GM19372 (cell line): ENCODE results near the gene ABCF3.

Source experiments
- ATAC-seq: cut with Tn5 transposase; IDR thresholded peaks from one replicate; pipeline ENCODE4 v1.9.1; 2021; ENCODE audit warnings: mild to moderate bottlenecking, low read depth, moderate library complexity; ENCODE audit not compliant: unreplicated experiment

The ABCF3 gene

GRCh38 chr3:184230603-184231528 is 44.9 kb downstream of the ABCF3 start:
- no peak for ATAC-seq

DNA sequence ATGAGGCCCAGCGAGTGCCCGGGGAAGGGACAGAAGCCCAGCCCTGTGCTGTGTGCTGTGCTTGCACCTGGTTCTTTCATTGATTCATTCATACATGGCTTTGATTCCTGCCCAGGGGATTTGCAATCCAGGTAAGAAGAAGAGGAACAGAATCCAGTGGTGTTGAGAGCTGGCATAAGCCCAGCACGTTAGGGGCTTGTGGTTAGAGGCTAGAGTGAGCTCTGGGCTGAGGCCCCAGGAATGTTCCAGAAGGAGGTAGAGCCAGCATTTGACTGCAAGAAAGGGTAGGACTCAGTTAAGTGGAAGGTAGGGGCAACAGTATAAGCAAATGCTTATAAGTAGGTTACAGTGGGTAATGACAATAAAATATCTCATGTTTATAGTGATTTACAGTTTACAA is 45.7 kb downstream of the ABCF3 start:
- no peak for ATAC-seq

GRCh38 chr3:184233127-184233843 is 47.3 kb downstream of the ABCF3 start:
- ATAC-seq: no peak

- no peak for ATAC-seq
Observed at GRCh38 chr3:184234224-184234623, 48.2 kb downstream of the ABCF3 start.

DNA sequence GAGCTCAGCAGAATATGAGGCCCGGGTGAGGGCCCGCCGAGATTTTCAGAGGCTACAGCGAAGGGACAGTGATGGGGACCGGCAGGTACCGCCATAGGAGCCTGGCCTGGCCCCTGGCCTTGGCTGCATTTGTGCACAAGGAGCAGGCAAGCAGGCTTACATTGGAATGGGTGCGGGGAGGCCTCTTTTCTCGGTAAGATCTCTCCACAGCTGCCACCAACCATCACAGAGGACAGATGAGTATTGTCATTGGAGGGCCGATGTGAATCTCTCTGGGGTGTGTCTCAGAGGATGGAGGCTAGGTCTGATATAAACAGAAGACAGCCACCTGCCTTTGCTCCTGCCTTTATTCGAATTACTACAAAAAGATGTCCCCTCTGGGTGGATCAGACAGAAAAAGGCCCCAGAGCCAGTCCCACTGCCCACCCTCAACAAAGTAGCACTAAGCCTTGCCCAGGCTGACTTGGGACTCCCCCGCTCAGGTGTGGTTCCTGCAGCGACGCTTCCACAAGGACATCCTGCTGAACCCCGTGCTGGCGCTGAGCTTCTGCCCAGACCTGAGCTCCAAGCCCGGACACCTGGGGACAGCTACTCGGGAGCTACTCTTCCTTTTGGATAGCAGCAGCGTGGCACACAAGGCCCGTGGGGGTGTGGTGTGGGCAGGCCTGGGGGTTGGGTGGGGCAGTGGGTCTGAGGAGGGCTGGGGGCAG is 48.8 kb downstream of the ABCF3 start:
- ATAC-seq: no peak

DNA sequence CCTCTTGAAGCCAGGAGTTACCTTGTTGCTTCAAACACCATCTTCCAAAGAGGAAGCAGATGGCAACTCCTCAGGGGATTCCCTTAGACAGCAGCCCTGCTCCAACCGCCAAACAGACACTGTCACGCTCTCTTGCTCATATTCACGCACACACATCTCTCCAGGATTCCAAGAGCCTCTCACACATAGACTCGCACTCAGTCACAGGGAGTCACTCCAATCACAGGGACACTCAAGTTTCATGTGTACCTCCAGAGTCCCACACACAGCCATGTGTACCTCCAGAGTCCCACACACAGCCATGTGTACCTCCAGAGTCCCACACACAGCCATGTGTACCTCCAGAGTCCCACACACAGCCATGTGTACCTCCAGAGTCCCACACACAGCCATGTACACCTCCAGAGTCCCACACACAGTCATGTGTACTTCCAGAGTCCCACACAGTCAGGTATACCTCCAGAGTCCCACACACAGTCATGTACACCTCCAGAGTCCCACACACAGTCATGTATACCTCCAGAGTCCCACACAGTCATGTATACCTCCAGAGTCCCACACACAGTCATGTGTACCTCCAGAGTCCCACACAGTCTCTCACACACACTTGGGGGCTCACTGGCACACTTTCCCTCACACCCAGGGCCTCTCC is 49.5 kb downstream of the ABCF3 start:
- ATAC-seq: no peak

GRCh38 chr3:184236033-184236410 is 50.0 kb downstream of the ABCF3 start:
- no peak for ATAC-seq

DNA sequence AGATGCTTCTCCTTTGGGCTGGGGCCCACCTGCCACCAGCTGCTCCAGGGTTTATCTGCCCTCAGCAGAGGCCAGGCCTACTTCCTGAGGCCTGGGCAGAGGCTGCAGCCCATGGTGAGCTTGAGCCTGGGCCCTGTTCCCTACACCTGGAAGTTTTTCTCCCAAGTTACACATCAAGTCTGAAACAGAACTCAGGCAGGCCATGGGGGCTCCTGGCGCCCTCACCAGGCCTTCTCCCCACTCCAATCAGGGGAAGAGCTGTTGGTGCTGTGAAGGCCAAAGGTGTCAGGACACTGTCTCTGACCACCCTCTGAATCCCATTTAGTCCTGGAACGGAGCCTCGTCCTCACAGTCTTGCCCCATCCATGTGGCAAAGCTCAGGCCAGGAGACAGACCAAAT is 50.6 kb downstream of the ABCF3 start:
- ATAC-seq: no peak

- no peak for ATAC-seq
Observed at GRCh38 chr3:184237211-184237610, 51.2 kb downstream of the ABCF3 start.

DNA sequence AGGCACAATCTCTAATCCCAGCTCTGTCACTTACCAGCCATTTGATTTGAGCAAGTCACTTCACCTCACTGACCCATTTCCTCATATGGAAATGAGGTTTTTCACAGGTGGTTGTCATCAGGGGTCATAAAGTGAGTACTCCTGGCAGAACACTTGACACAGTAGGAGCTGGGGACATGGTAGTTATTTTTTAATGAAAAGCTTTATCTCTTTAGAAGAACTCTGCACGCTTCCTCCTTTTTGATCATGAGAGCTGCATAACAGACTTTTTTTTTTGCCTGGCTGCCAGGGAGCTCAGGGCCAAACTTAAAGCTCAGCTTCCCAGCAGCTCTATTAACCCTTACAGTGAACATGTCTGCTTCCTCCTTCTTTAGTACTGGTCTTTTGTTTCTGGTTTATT is 51.8 kb downstream of the ABCF3 start:
- ATAC-seq: no peak

DNA sequence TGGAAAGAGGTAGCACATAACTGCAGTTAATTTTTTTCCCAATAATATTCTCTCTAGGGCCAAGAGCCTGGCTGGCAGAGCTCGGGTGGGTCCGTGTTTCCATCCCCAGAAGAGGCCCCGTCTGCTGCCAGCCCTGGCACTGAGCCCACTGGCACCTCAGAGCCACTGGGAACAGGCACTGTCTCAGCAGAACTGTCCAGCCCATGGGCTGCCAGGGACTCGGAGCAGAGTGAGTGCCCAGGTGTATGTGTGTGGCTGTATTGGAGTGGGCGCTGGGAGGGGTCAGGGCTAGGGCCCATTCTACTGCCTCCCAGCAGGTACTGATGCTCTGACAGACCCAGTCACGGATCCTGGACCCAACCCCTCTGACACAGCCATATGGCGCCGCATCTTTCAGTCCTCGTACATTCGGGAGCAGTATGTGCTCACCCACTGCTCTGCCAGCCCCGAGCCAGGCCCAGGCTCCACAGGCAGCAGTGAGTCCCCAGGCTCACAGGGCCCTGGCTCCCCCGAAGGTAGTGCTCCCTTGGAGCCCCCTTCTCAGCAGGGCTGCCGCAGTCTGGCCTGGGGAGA is 52.3 kb downstream of the ABCF3 start:
- no peak for ATAC-seq

DNA sequence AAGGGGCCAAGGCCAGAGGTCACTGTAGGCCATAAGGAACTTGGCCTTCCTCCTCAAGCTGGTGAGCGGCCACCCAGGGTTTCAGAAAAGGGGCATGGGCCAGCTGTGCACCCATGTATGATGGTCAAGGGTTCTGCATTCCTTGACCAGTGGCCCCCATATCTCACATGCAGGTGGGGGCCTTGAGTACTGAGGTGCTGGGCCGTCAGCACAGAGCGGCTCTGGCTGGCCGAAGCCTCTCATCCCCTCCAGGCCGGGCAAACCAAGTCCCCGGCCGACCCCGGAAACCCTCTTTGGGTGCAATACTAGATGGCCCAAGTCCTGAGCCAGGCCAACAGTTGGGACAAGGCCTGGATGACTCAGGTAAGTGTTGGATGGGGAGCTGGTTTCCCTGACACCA is 53.2 kb downstream of the ABCF3 start:
- no peak for ATAC-seq

GRCh38 chr3:184239708-184240107 is 53.7 kb downstream of the ABCF3 start:
- no peak for ATAC-seq

- ATAC-seq: no peak
Observed at GRCh38 chr3:184240384-184241140, 54.6 kb downstream of the ABCF3 start.

GRCh38 chr3:184241141-184241446 is 55.1 kb downstream of the ABCF3 start:
- no peak for ATAC-seq

DNA sequence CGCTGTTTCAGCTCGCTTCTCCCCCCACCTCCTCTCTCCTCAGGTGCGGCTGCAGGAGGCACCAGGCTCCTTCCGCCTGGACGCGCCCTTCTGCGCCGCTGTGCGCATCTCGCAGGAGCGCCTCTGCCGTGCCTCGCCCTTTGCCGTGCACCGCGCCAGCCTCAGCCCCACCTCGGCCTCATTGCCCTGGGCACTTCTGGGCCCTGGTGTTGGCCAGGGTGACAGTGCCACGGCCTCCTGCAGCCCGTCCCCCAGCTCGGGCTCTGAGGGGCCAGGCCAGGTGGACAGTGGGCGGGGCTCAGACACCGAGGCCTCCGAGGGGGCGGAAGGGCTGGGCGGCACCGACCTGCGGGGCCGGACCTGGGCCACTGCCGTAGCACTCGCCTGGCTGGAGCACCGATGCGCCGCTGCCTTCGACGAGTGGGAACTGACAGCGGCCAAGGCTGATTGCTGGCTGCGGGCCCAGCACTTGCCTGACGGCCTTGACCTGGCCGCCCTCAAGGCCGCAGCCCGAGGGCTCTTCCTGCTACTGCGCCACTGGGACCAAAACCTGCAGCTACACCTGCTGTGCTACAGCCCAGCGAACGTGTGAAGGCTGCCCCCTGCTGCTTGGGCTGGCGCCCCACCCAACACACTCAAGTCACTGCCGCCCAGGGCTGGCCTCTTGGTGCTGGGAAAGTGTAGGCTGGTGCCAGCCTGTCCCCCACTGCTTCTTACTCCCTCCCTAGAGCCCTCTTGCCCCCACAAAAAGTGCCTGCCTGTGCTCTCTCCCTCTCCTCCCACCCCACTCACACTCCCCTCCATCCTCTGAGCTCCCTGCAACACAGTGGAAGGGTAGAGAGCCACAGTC is 55.7 kb downstream of the ABCF3 start:
- ATAC-seq: no peak

DNA sequence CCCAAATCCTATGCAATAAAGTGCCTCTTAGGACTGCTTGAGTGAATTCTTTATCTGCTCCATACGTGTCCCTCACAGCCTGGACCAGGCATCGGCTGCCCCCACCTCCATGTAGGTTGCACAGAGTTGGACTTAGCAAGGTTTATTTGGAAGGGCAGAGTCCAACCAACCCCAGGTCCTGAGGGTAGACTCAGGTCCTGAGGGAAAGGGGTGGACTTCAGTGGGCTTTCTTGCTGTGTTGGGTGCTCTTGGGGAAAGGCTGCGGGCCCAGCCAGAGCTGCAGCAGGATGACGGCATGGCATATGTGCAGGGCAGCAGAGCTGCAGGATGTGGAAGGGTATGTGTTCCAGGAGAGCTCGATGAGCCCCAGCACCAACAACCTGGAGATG is 56.3 kb downstream of the ABCF3 start:
- ATAC-seq: no peak
